ENCODE results near the gene FHOD3. TPM values are rescaled to one million over a fixed set of nuclear protein-coding genes. Genes with fewer than 3 reads are reported as not detected.

FHOD3 gene
- total and polyA plus RNA-seq, 5 donors from 2014 or later, result not detected

- no peak overlapping the region for H3K4me3 Mint-ChIP-seq
- H3K4me1 ChIP-seq (ENCODE audit: control insufficient read depth, insufficient read depth, low read length, poor library complexity, severe bottlenecking), result no peaks in the 10 kb centered on the region
- H3K27ac ChIP-seq (ENCODE audit: insufficient read depth, low read length, poor library complexity, severe bottlenecking), result no peak overlapping the region
- H3K4me1 Mint-ChIP-seq, result no peaks in the 10 kb centered on the region
- no peaks in the 10 kb centered on the region for H3K36me3 ChIP-seq (ENCODE audit: control insufficient read depth, insufficient read depth, low read length)
- H3K4me3 ChIP-seq (ENCODE audit: low read depth, low read length), result no peak overlapping the region
- H3K27me3 Mint-ChIP-seq, result peaks cover 9% of the 10 kb centered on the region
- no peaks in the 10 kb centered on the region for H3K9me3 ChIP-seq (ENCODE audit: control insufficient read depth in 2 of 2, low read length in 2 of 2)
- DNase-seq (no peak), ATAC-seq (ENCODE audit: low read depth in 2 of 2) (no peak)
- H3K36me3 Mint-ChIP-seq, result no peaks in the 10 kb centered on the region
- H3K27ac Mint-ChIP-seq, result no peak overlapping the region
- H3K9me3 Mint-ChIP-seq, result peaks cover 0 to 1% (median 0%) of the 10 kb centered on the region in 7 donors
- no peaks in the 10 kb centered on the region for H3K27me3 ChIP-seq (ENCODE audit: control insufficient read depth, insufficient read depth, low read length)
Observed at GRCh38 chr18:36408606-36409005, 111.1 kb downstream of the FHOD3 start.

- ATAC-seq (ENCODE audit: low read depth in 2 of 2) (no peak), DNase-seq (no peak)
- Mint-ChIP-seq H3K4me1 (no peaks in the 10 kb centered on the region), H3K4me3 (no peak overlapping the region), H3K36me3 (no peaks in the 10 kb centered on the region), H3K9me3 (peaks cover 0 to 1% (median 0%) of the 10 kb centered on the region in 7 donors), H3K27me3 (peaks cover 7% of the 10 kb centered on the region), H3K27ac (no peak overlapping the region)
- H3K9me3 ChIP-seq (ENCODE audit: control insufficient read depth in 2 of 2, low read length in 2 of 2), result no peaks in the 10 kb centered on the region
- H3K27me3 ChIP-seq (ENCODE audit: control insufficient read depth, insufficient read depth, low read length), result no peaks in the 10 kb centered on the region
- H3K27ac ChIP-seq (ENCODE audit: insufficient read depth, low read length, poor library complexity, severe bottlenecking), result no peak overlapping the region
- no peak overlapping the region for H3K4me3 ChIP-seq (ENCODE audit: low read depth, low read length)
- no peaks in the 10 kb centered on the region for H3K36me3 ChIP-seq (ENCODE audit: control insufficient read depth, insufficient read depth, low read length)
- no peaks in the 10 kb centered on the region for H3K4me1 ChIP-seq (ENCODE audit: control insufficient read depth, insufficient read depth, low read length, poor library complexity, severe bottlenecking)
Observed at GRCh38 chr18:36409779-36410178, 112.3 kb downstream of the FHOD3 start.

GRCh38 chr18:36410346-36410745 lies 112.8 kb downstream of the FHOD3 start:
- Mint-ChIP-seq H3K4me3 (no peak overlapping the region), H3K27me3 (peaks cover 1% of the 10 kb centered on the region), H3K4me1 (no peaks in the 10 kb centered on the region), H3K9me3 (peaks cover 0 to 3% (median 0%) of the 10 kb centered on the region in 7 donors), H3K27ac (no peak overlapping the region), H3K36me3 (no peaks in the 10 kb centered on the region)
- ATAC-seq (ENCODE audit: low read depth in 2 of 2) (no peak), DNase-seq (no peak)
- H3K27ac ChIP-seq (ENCODE audit: insufficient read depth, low read length, poor library complexity, severe bottlenecking), result no peak overlapping the region
- no peaks in the 10 kb centered on the region for H3K4me1 ChIP-seq (ENCODE audit: control insufficient read depth, insufficient read depth, low read length, poor library complexity, severe bottlenecking)
- no peaks in the 10 kb centered on the region for H3K36me3 ChIP-seq (ENCODE audit: control insufficient read depth, insufficient read depth, low read length)
- H3K4me3 ChIP-seq (ENCODE audit: low read depth, low read length), result no peak overlapping the region
- no peaks in the 10 kb centered on the region for H3K27me3 ChIP-seq (ENCODE audit: control insufficient read depth, insufficient read depth, low read length)
- no peaks in the 10 kb centered on the region for H3K9me3 ChIP-seq (ENCODE audit: control insufficient read depth in 2 of 2, low read length in 2 of 2)

- Histone ChIP-seq H3K4me3 (ENCODE audit: low read depth, low read length) (no peak overlapping the region), H3K27ac (ENCODE audit: insufficient read depth, low read length, poor library complexity, severe bottlenecking) (no peak overlapping the region), H3K36me3 (ENCODE audit: control insufficient read depth, insufficient read depth, low read length) (no peaks in the 10 kb centered on the region), H3K27me3 (ENCODE audit: control insufficient read depth, insufficient read depth, low read length) (no peaks in the 10 kb centered on the region), H3K4me1 (ENCODE audit: control insufficient read depth, insufficient read depth, low read length, poor library complexity, severe bottlenecking) (no peaks in the 10 kb centered on the region), H3K9me3 (ENCODE audit: control insufficient read depth in 2 of 2, low read length in 2 of 2) (no peaks in the 10 kb centered on the region)
- Mint-ChIP-seq H3K9me3 (peaks cover 0 to 2% (median 0%) of the 10 kb centered on the region in 7 donors), H3K27ac (no peak overlapping the region), H3K4me3 (no peak overlapping the region), H3K27me3 (no peaks in the 10 kb centered on the region), H3K4me1 (no peaks in the 10 kb centered on the region), H3K36me3 (no peaks in the 10 kb centered on the region)
- ATAC-seq (ENCODE audit: low read depth in 2 of 2), result no peak
- no peak for DNase-seq
Observed at GRCh38 chr18:36411745-36412168, 114.2 kb downstream of the FHOD3 start.

GRCh38 chr18:36412778-36413177 lies 115.3 kb downstream of the FHOD3 start:
- Mint-ChIP-seq H3K9me3 (peaks cover 0 to 2% (median 0%) of the 10 kb centered on the region in 7 donors), H3K27ac (no peak overlapping the region), H3K36me3 (no peaks in the 10 kb centered on the region), H3K27me3 (no peaks in the 10 kb centered on the region), H3K4me1 (no peaks in the 10 kb centered on the region), H3K4me3 (no peak overlapping the region)
- Histone ChIP-seq H3K4me3 (ENCODE audit: low read depth, low read length) (no peak overlapping the region), H3K36me3 (ENCODE audit: control insufficient read depth, insufficient read depth, low read length) (no peaks in the 10 kb centered on the region), H3K27me3 (ENCODE audit: control insufficient read depth, insufficient read depth, low read length) (no peaks in the 10 kb centered on the region), H3K4me1 (ENCODE audit: control insufficient read depth, insufficient read depth, low read length, poor library complexity, severe bottlenecking) (no peaks in the 10 kb centered on the region), H3K9me3 (ENCODE audit: control insufficient read depth in 2 of 2, low read length in 2 of 2) (no peaks in the 10 kb centered on the region), H3K27ac (ENCODE audit: insufficient read depth, low read length, poor library complexity, severe bottlenecking) (no peak overlapping the region)
- no peak for ATAC-seq (ENCODE audit: low read depth in 2 of 2)
- DNase-seq, result peak in 1 of 3 donors; percentile 2

- H3K4me1 Mint-ChIP-seq, result no peaks in the 10 kb centered on the region
- H3K4me1 ChIP-seq (ENCODE audit: control insufficient read depth, insufficient read depth, low read length, poor library complexity, severe bottlenecking), result no peaks in the 10 kb centered on the region
- peaks cover 5% of the 10 kb centered on the region for H3K27me3 Mint-ChIP-seq
- no peak overlapping the region for H3K4me3 ChIP-seq (ENCODE audit: low read depth, low read length)
- H3K27ac ChIP-seq (ENCODE audit: insufficient read depth, low read length, poor library complexity, severe bottlenecking), result no peak overlapping the region
- H3K9me3 ChIP-seq (ENCODE audit: control insufficient read depth in 2 of 2, low read length in 2 of 2), result no peaks in the 10 kb centered on the region
- H3K4me3 Mint-ChIP-seq, result no peak overlapping the region
- no peak for ATAC-seq (ENCODE audit: low read depth in 2 of 2)
- DNase-seq, result no peak
- H3K27ac Mint-ChIP-seq, result no peak overlapping the region
- H3K36me3 ChIP-seq (ENCODE audit: control insufficient read depth, insufficient read depth, low read length), result no peaks in the 10 kb centered on the region
- H3K27me3 ChIP-seq (ENCODE audit: control insufficient read depth, insufficient read depth, low read length), result no peaks in the 10 kb centered on the region
- peaks cover 0 to 2% (median 0%) of the 10 kb centered on the region in 7 donors for H3K9me3 Mint-ChIP-seq
- no peaks in the 10 kb centered on the region for H3K36me3 Mint-ChIP-seq
Observed at GRCh38 chr18:36415171-36415570, 117.7 kb downstream of the FHOD3 start.

- Mint-ChIP-seq H3K4me3 (no peak overlapping the region), H3K4me1 (no peaks in the 10 kb centered on the region), H3K27ac (no peak overlapping the region), H3K27me3 (peaks cover 5% of the 10 kb centered on the region), H3K9me3 (peaks cover 0 to 2% (median 0%) of the 10 kb centered on the region in 7 donors), H3K36me3 (no peaks in the 10 kb centered on the region)
- H3K27me3 ChIP-seq (ENCODE audit: control insufficient read depth, insufficient read depth, low read length), result no peaks in the 10 kb centered on the region
- H3K9me3 ChIP-seq (ENCODE audit: control insufficient read depth in 2 of 2, low read length in 2 of 2), result no peaks in the 10 kb centered on the region
- no peak for ATAC-seq (ENCODE audit: low read depth in 2 of 2)
- no peak for DNase-seq
- H3K27ac ChIP-seq (ENCODE audit: insufficient read depth, low read length, poor library complexity, severe bottlenecking), result no peak overlapping the region
- H3K4me3 ChIP-seq (ENCODE audit: low read depth, low read length), result no peak overlapping the region
- no peaks in the 10 kb centered on the region for H3K36me3 ChIP-seq (ENCODE audit: control insufficient read depth, insufficient read depth, low read length)
- no peaks in the 10 kb centered on the region for H3K4me1 ChIP-seq (ENCODE audit: control insufficient read depth, insufficient read depth, low read length, poor library complexity, severe bottlenecking)
Observed at GRCh38 chr18:36415625-36416024, 118.1 kb downstream of the FHOD3 start.

GRCh38 chr18:36419188-36419899 lies 121.8 kb downstream of the FHOD3 start:
- Mint-ChIP-seq H3K36me3 (no peaks in the 10 kb centered on the region), H3K4me3 (no peak overlapping the region), H3K4me1 (no peaks in the 10 kb centered on the region), H3K27ac (no peak overlapping the region), H3K9me3 (peaks cover 0 to 2% (median 0%) of the 10 kb centered on the region in 7 donors), H3K27me3 (peaks cover 5% of the 10 kb centered on the region)
- no peaks in the 10 kb centered on the region for H3K27me3 ChIP-seq (ENCODE audit: control insufficient read depth, insufficient read depth, low read length)
- ATAC-seq (ENCODE audit: low read depth in 2 of 2), result no peak
- H3K27ac ChIP-seq (ENCODE audit: insufficient read depth, low read length, poor library complexity, severe bottlenecking), result no peak overlapping the region
- no peaks in the 10 kb centered on the region for H3K36me3 ChIP-seq (ENCODE audit: control insufficient read depth, insufficient read depth, low read length)
- no peak for DNase-seq
- H3K4me3 ChIP-seq (ENCODE audit: low read depth, low read length), result no peak overlapping the region
- no peaks in the 10 kb centered on the region for H3K4me1 ChIP-seq (ENCODE audit: control insufficient read depth, insufficient read depth, low read length, poor library complexity, severe bottlenecking)
- no peaks in the 10 kb centered on the region for H3K9me3 ChIP-seq (ENCODE audit: control insufficient read depth in 2 of 2, low read length in 2 of 2)
